ENCODE data around the gene CMC4.

The CMC4 gene

DNA sequence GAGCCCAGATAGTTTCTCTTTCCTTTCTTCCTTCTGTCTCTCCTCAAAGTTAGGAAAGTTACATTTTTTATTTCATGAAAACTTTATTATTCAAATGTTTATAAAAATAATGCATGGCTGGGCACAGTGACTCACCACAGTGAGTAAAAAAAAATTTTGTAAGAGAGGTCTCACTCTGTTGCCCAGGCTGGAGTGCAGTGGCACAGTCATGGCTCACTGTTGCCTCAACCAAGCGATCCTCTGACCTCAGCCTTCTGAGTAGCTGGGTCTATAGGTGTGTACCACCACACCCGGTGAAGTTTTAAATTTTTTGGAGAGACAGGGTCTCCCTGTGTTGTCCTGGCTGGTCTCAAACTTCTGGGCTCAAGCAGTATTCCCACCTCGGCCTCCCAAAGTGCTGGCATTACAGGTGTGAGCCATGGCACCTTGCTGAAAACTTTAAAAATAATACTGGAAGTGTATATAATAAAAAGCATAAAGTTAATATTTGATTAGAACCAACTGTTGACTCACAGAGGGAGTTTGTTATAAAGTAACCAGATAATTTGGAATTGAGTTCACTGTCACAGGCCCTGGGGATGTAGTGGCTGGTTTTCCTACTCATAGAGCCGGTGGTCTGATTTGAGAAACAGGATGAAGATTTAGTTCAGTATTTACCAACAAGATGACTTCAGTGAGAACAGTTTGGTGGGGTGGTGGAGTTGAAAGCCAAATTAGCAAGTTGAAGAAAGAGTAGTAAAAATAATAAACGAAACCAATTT, 18.0 kb downstream of the CMC4 start:
- no peak for DNase-seq

DNA sequence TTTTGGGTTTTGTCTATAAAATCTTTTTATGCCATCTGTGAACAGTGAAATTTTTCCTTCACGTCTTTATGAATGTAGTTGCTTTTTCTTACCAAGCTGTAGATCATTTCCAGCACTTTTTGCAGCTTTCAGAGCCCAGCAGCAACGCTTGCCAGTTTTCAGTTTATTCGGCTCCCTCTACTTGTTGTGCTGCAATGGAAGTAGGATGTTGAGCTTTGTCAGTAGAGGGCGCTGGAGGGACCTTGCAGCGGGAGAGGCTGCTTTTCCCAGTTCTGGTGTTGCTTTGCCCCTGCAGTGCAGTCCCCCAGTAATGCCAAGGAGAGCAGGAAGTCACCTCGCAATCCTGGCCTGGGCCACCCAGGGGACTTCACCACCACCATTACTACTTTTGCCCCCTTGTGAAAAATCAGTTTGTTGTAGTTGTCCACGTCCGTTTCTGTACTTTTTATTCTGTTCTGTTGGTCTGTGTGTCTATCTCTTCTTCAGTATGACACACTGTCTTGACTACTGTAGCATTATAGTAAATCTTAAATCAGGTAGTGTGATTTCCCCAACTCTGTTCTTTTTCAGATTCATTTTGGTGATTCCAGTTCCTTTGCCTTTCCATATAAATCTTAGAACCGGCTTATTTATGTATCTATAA, 21.8 kb downstream of the CMC4 start:
- DNase-seq = no peak

DNA sequence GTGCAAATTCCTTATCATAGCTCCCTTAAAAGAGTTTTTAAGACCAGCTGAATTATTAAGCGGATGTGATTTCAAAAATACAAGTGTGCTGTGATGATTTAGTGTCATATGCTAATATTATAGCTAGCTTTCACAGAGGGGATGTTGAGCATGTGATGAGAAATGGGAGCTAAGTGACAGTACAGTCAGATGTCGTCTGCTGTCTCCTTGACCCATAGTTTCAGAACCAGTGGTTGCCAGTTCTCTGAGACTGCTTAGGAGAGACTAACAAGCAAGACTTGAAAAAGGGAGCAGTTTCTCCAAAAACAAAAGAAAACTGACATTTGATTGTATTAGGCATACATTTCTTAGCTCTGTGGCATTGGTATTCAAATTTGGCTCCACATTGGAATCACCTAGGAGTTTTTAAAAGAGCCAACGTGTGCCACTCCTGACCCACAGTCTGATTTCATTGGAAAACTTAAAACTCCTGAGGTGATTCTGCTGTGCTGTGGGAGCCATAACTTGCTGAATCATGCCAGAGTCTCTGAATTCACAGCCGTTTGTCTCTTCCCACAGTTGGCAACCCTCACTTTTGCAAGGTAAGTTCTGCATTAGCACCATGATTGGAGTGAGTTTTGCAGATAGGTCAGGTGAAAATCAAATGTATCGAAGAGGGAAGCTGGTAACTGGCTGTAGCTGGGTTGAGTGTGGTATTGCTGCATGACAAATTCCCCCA, 24.0 kb downstream of the CMC4 start:
- no peak for DNase-seq

- DNase-seq = no peak
Measured at GRCh38 chrX:155046129-155046810, 24.7 kb downstream of the CMC4 start.

DNA sequence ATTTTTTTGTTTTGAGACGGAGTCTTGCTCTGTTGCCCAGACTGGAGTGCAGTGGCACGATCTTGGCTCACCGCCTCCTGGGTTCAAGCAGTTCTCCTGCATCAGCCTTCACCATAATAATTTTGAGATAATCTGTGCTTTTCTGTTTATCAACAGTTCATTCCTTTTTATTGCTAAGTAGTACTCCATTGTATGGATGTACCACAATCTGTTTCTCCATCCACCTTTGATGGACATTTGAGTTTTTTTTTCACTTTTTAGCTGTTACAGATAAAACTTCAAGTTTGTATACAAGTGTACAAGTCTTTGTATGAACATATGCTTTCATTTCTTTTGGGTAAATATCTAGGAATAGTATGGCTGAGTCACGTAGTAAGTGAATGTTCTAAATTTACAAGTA, 35.2 kb downstream of the CMC4 start:
- DNase-seq = no peak

- no peak for DNase-seq
Measured at GRCh38 chrX:155031657-155032056, 39.3 kb downstream of the CMC4 start.

- no peak for DNase-seq
Measured at GRCh38 chrX:155028877-155029291, 42.1 kb downstream of the CMC4 start.

DNA sequence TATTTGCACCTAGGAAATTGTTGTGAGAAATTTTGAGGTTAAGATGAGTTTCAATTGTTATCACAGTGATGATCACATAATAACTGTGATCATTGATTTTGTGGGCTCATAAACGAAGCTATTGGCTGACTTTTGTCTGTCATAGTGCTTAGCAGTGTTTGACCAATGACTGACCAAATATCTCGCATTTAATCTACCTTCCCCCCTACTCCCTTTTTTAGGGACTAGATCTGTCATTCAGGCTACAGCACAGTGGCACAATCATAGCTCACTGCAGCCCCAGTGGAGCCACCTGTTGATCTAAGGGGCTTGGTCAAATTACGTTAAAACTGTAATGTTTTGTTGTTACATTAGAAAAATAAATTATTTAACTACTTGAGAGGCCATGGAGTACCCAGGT, 42.8 kb downstream of the CMC4 start:
- peak; percentile 5 for DNase-seq

DNA sequence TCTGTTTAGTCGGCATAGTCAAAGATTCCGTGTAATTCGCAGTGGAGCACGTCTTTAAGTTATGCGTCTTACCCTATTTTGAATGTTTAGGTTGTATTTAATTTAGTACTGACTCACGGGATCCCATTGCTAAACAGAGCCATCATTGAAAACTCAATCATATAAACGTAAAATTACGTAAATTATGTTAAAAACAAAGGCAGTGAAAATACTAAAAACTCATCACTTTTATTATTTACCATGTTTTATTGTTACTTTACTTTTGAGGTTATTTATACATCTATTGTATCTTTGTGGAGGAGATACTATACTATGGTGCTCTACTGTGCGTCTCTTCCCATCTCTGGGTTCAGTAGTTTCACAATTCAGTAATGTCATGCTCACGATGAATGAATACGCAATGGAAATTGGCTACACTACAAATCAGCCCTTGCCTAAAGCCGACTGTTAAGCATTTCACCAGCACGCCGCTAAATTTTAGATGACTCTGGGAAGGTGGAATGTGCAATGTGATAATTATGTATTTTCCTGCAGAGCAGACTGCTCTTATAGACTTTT, 43.3 kb downstream of the CMC4 start:
- peak; percentile 18 for DNase-seq

- DNase-seq = peak; percentile 63
Measured at GRCh38 chrX:155026727-155027508, 44.0 kb downstream of the CMC4 start, which contains the start of gene FUNDC2. Gene FUNDC2 (plus strand): TSS chrX:155026844. CDS start chrX:155026939, 95 bp downstream.

- no peak for DNase-seq
Measured at GRCh38 chrX:155026420-155026726, 44.6 kb downstream of the CMC4 start.

DNA sequence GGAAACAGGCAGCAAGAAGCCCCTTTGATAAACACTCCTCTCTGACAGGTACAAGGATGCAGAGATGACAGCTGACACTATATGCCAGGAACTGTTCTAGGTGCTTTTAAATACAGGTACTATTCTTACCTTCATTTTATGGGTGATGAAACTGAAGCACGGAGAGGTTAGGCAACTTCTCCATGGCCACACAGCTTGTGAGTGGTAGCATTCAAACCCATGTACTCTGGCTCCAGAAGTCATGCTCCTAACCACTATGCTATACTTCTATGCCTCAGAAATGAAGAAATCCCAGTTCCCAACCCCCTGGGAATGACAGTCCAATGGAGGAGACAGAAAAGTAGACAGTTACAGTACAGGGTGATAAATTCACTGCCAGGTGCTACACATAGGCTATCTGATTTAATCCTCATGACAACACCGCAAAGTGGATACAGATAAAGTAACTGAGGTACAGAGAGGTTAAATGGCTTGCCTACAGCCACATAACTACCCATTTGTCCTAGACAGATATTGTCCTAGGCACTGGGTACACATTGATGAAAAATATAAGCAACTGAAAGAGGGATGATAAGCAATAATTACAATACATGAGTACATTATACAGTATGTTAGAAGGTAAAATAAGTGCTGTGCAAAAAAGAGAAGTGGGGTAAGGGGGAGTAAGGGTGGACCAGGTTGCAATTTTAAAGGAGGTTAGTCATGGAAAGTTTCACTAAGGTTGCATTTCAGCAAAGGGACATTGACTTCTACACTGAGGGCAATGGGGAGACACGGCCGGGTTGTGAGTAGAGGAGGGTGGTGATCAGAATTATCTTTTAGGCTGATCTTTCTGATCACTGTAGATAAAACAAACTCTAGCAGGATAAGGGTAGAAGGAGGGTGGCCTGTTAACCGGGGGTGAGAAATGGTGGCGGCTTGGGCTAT, 46.8 kb downstream of the CMC4 start:
- DNase-seq = no peak

DNA sequence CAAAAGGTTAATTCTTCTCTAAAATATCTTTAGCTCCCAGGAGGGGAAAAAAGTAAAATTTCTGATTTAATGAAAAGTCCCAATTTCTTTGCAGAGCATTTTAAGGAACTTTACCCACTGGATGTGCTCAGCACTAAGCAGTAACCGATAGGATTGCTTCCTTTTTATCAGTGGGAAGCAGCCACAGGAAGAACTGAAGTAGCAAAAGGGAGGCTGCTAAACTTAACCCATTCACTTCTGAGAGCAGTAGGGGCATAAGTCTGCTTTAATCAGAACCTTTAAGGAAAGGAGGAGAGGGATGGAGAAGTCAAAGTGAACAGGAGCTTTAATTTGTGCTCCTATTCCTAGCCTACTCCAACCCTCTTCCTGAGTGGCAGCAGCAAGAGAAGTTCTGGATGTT, 48.4 kb downstream of the CMC4 start, which contains the start of gene F8:
Gene F8, minus strand, starts transcription at position 139 of the 400 bp plus-strand sequence. CDS start 171 bp downstream, outside the sequence.
- no peak for DNase-seq

DNA sequence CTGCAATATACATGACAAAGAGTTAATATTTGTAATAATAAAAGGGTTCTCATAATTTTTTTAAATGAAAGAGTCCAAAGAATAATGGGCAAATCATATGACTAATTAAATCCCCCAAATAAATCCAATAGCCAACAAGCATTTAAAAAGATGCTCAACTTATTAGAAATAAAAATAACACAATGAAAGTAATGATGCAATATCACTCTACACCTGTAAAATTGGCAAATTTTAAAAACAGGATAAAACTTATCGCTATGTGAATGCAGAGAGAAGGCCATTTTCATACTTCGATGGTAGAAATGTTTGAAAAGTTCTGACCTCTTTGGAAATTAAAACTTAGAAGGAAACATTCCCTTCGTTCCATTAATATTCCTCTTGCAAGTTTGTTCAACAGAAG, 50.3 kb downstream of the CMC4 start:
- no peak for DNase-seq
